Measurements from ENCODE around the gene RNASE1.
"Not testable (repeated sequence)": the region's sequence is repeated elsewhere in the genome, so short reads cannot be mapped to it uniquely, and the experiment has no call there.

DNA sequence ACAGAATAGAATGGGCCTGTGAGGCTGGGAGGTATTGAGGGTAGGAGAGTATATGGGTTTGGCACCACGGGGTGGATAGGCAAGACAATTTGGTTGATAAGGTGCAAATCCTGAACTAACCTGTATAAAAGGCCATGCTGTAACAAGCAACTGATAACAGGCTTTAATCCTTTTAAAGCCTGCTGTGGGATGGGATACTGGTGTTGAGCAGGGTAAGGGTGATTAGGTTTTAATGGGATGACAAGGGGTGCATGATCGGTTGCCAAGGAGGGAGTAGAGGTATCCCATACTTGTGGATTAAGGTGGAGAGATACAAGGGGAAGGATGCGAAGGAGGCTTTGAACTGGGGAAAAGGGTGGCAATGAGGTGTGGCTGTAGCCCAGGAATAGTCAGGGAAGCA is 13.3 kb upstream of the RNASE1 start:
- not testable (repeated sequence) for TF ChIP-seq CTCF, POLR2A (IDR thresholded peaks at IDR 0.05)
